ENCODE measurements around the gene ATG7.

ATG7 gene

GRCh38 chr3:11602886-11603527 lies 330.8 kb downstream of the ATG7 start:
- Histone ChIP-seq H3K4me3 (ENCODE audit: control insufficient read depth in 1 of 7, extremely low read depth in 1 of 7, insufficient read depth in 4 of 7, low read depth in 2 of 7, low read length in 6 of 7) (no peak overlapping the region), H3K27ac (ENCODE audit: insufficient read depth in 1 of 2, low read depth in 1 of 2, low read length in 2 of 2, poor library complexity in 1 of 2, severe bottlenecking in 2 of 2) (peak overlapping the region in 1 of 2 experiments; percentile 7), H3K4me1 (ENCODE audit: control extremely low read depth in 1 of 4, control insufficient read depth in 4 of 4, insufficient read depth in 4 of 4, low read length in 3 of 4) (peaks cover 0 to 22% (median 8%) of the 10 kb centered on the region in 4 experiments), H3K27me3 (replicated peaks in 2 of 5; ENCODE audit: control insufficient read depth in 4 of 5, insufficient read depth in 5 of 5, low read length in 4 of 5) (no peaks in the 10 kb centered on the region), H3K36me3 (ENCODE audit: control insufficient read depth in 4 of 4, insufficient read depth in 4 of 4, low read length in 3 of 4) (peaks cover 13 to 32% (median 17%) of the 10 kb centered on the region in 4 experiments), H3K9me3 (ENCODE audit: control extremely low read depth in 1 of 5, control insufficient read depth in 4 of 5, insufficient read depth in 2 of 5, low read depth in 1 of 5, low read length in 4 of 5) (peaks cover 0 to 3% (median 0%) of the 10 kb centered on the region in 5 experiments)
- ChIA-PET CTCF (interaction anchor here (0.8 kb wide), 1 partner anchor 15 kb away, joined by 3 read pairs; no protein-coding TSS in a partner anchor), POLR2A (no interaction called here)
- 100% methylated on average over 2 of the region's 5 CpGs for WGBS (ENCODE audit: insufficient coverage)
- no peak for DNase-seq

- peaks cover 13 to 32% (median 17%) of the 10 kb centered on the region in 4 experiments for H3K36me3 ChIP-seq (ENCODE audit: control insufficient read depth in 4 of 4, insufficient read depth in 4 of 4, low read length in 3 of 4)
- ChIA-PET CTCF (interaction anchor here (0.8 kb wide), 1 partner anchor 15 kb away, joined by 3 read pairs; no protein-coding TSS in a partner anchor), POLR2A (no interaction called here)
- no peak overlapping the region for H3K4me3 ChIP-seq (ENCODE audit: control insufficient read depth in 1 of 7, extremely low read depth in 1 of 7, insufficient read depth in 4 of 7, low read depth in 2 of 7, low read length in 6 of 7)
- no peaks in the 10 kb centered on the region for H3K27me3 ChIP-seq (replicated peaks in 2 of 5; ENCODE audit: control insufficient read depth in 4 of 5, insufficient read depth in 5 of 5, low read length in 4 of 5)
- peak in 1 of 3 donors; percentile 13 for DNase-seq
- H3K9me3 ChIP-seq (ENCODE audit: control extremely low read depth in 1 of 5, control insufficient read depth in 4 of 5, insufficient read depth in 2 of 5, low read depth in 1 of 5, low read length in 4 of 5), result no peaks in the 10 kb centered on the region
- 94% methylated on average over 8 of the region's 9 CpGs for WGBS (ENCODE audit: insufficient coverage)
- no peak overlapping the region for H3K27ac ChIP-seq (ENCODE audit: insufficient read depth in 1 of 2, low read depth in 1 of 2, low read length in 2 of 2, poor library complexity in 1 of 2, severe bottlenecking in 2 of 2)
- H3K4me1 ChIP-seq (ENCODE audit: control extremely low read depth in 1 of 4, control insufficient read depth in 4 of 4, insufficient read depth in 4 of 4, low read length in 3 of 4), result peaks cover 0 to 28% (median 12%) of the 10 kb centered on the region in 4 experiments
Measured at GRCh38 chr3:11603628-11604027, 331.4 kb downstream of the ATG7 start.

GRCh38 chr3:11604139-11604892 lies 332.1 kb downstream of the ATG7 start:
- Histone ChIP-seq H3K36me3 (ENCODE audit: control insufficient read depth in 4 of 4, insufficient read depth in 4 of 4, low read length in 3 of 4) (peaks cover 13 to 32% (median 16%) of the 10 kb centered on the region in 4 experiments), H3K27ac (ENCODE audit: insufficient read depth in 1 of 2, low read depth in 1 of 2, low read length in 2 of 2, poor library complexity in 1 of 2, severe bottlenecking in 2 of 2) (no peak overlapping the region), H3K4me1 (ENCODE audit: control extremely low read depth in 1 of 4, control insufficient read depth in 4 of 4, insufficient read depth in 4 of 4, low read length in 3 of 4) (peaks cover 0 to 34% (median 13%) of the 10 kb centered on the region in 4 experiments), H3K4me3 (ENCODE audit: control insufficient read depth in 1 of 7, extremely low read depth in 1 of 7, insufficient read depth in 4 of 7, low read depth in 2 of 7, low read length in 6 of 7) (no peak overlapping the region), H3K27me3 (replicated peaks in 2 of 5; ENCODE audit: control insufficient read depth in 4 of 5, insufficient read depth in 5 of 5, low read length in 4 of 5) (no peaks in the 10 kb centered on the region), H3K9me3 (ENCODE audit: control extremely low read depth in 1 of 5, control insufficient read depth in 4 of 5, insufficient read depth in 2 of 5, low read depth in 1 of 5, low read length in 4 of 5) (no peaks in the 10 kb centered on the region)
- ChIA-PET CTCF (interaction anchor here (0.7 to 0.8 kb wide), 2 partner anchors 14 to 33 kb away, joined by 3 read pairs; no protein-coding TSS in a partner anchor), POLR2A (no interaction called here)
- DNase-seq, result peak in 2 of 3 donors; percentile 41 to 70
- WGBS (ENCODE audit: insufficient coverage), result 85% methylated on average over 11 of the region's 15 CpGs

GRCh38 chr3:11605398-11605797 lies 333.2 kb downstream of the ATG7 start:
- 100% methylated on average over 1 of the region's 1 CpG for WGBS (ENCODE audit: insufficient coverage)
- H3K4me1 ChIP-seq (ENCODE audit: control extremely low read depth in 1 of 4, control insufficient read depth in 4 of 4, insufficient read depth in 4 of 4, low read length in 3 of 4), result peaks cover 2 to 34% (median 13%) of the 10 kb centered on the region in 4 experiments

GRCh38 chr3:11606090-11606784 lies 334.0 kb downstream of the ATG7 start:
- ChIA-PET POLR2A (interaction anchor here (0.6 kb wide), 1 partner anchor 11 kb away, joined by 4 read pairs; no protein-coding TSS in a partner anchor), CTCF (interaction anchor here (0.7 to 1.7 kb wide), 3 partner anchors 9 to 227 kb away, joined by 3 to 4 read pairs (median 3); no protein-coding TSS in a partner anchor)
- H3K4me3 ChIP-seq (ENCODE audit: control insufficient read depth in 1 of 7, extremely low read depth in 1 of 7, insufficient read depth in 4 of 7, low read depth in 2 of 7, low read length in 6 of 7), result no peak overlapping the region
- no peaks in the 10 kb centered on the region for H3K27me3 ChIP-seq (replicated peaks in 2 of 5; ENCODE audit: control insufficient read depth in 4 of 5, insufficient read depth in 5 of 5, low read length in 4 of 5)
- peaks cover 3 to 17% (median 4%) of the 10 kb centered on the region in 4 experiments for H3K36me3 ChIP-seq (ENCODE audit: control insufficient read depth in 4 of 4, insufficient read depth in 4 of 4, low read length in 3 of 4)
- no peaks in the 10 kb centered on the region for H3K9me3 ChIP-seq (ENCODE audit: control extremely low read depth in 1 of 5, control insufficient read depth in 4 of 5, insufficient read depth in 2 of 5, low read depth in 1 of 5, low read length in 4 of 5)
- H3K27ac ChIP-seq (ENCODE audit: insufficient read depth in 1 of 2, low read depth in 1 of 2, low read length in 2 of 2, poor library complexity in 1 of 2, severe bottlenecking in 2 of 2), result no peak overlapping the region
- WGBS (ENCODE audit: insufficient coverage), result 94% methylated on average over 8 of the region's 11 CpGs
- no peak for DNase-seq
- peaks cover 2 to 32% (median 13%) of the 10 kb centered on the region in 4 experiments for H3K4me1 ChIP-seq (ENCODE audit: control extremely low read depth in 1 of 4, control insufficient read depth in 4 of 4, insufficient read depth in 4 of 4, low read length in 3 of 4)

More at GRCh38 chr3:11605398-11605797, 333.2 kb downstream of the ATG7 start:
- H3K27me3 ChIP-seq (replicated peaks in 2 of 5; ENCODE audit: control insufficient read depth in 4 of 5, insufficient read depth in 5 of 5, low read length in 4 of 5), result no peaks in the 10 kb centered on the region
- H3K4me3 ChIP-seq (ENCODE audit: control insufficient read depth in 1 of 7, extremely low read depth in 1 of 7, insufficient read depth in 4 of 7, low read depth in 2 of 7, low read length in 6 of 7), result no peak overlapping the region
- H3K9me3 ChIP-seq (ENCODE audit: control extremely low read depth in 1 of 5, control insufficient read depth in 4 of 5, insufficient read depth in 2 of 5, low read depth in 1 of 5, low read length in 4 of 5), result no peaks in the 10 kb centered on the region
- no peak for DNase-seq
- CTCF ChIA-PET, result interaction anchor here (1.7 kb wide), 1 partner anchor 13 kb away, joined by 4 read pairs; no protein-coding TSS in a partner anchor
- peaks cover 10 to 23% (median 11%) of the 10 kb centered on the region in 4 experiments for H3K36me3 ChIP-seq (ENCODE audit: control insufficient read depth in 4 of 4, insufficient read depth in 4 of 4, low read length in 3 of 4)
- H3K27ac ChIP-seq (ENCODE audit: insufficient read depth in 1 of 2, low read depth in 1 of 2, low read length in 2 of 2, poor library complexity in 1 of 2, severe bottlenecking in 2 of 2), result no peak overlapping the region
- POLR2A ChIA-PET, result no interaction called here

- ChIA-PET POLR2A (interaction anchor here (0.6 kb wide), 1 partner anchor 10 kb away, joined by 4 read pairs; no protein-coding TSS in a partner anchor), CTCF (interaction anchor here (0.7 to 1.3 kb wide), 3 partner anchors 9 to 228 kb away, joined by 3 to 4 read pairs (median 3); no protein-coding TSS in a partner anchor)
- Histone ChIP-seq H3K27me3 (replicated peaks in 2 of 5; ENCODE audit: control insufficient read depth in 4 of 5, insufficient read depth in 5 of 5, low read length in 4 of 5) (no peaks in the 10 kb centered on the region), H3K4me3 (ENCODE audit: control insufficient read depth in 1 of 7, extremely low read depth in 1 of 7, insufficient read depth in 4 of 7, low read depth in 2 of 7, low read length in 6 of 7) (no peak overlapping the region), H3K36me3 (ENCODE audit: control insufficient read depth in 4 of 4, insufficient read depth in 4 of 4, low read length in 3 of 4) (peaks cover 0 to 19% (median 4%) of the 10 kb centered on the region in 4 experiments), H3K9me3 (ENCODE audit: control extremely low read depth in 1 of 5, control insufficient read depth in 4 of 5, insufficient read depth in 2 of 5, low read depth in 1 of 5, low read length in 4 of 5) (no peaks in the 10 kb centered on the region), H3K4me1 (ENCODE audit: control extremely low read depth in 1 of 4, control insufficient read depth in 4 of 4, insufficient read depth in 4 of 4, low read length in 3 of 4) (peaks cover 2 to 25% (median 12%) of the 10 kb centered on the region in 4 experiments), H3K27ac (ENCODE audit: insufficient read depth in 1 of 2, low read depth in 1 of 2, low read length in 2 of 2, poor library complexity in 1 of 2, severe bottlenecking in 2 of 2) (no peak overlapping the region)
- 95% methylated on average over 3 of the region's 6 CpGs for WGBS (ENCODE audit: insufficient coverage)
- DNase-seq, result no peak
Measured at GRCh38 chr3:11606865-11607440, 334.8 kb downstream of the ATG7 start.
